GM18951 (cell line): ENCODE measurements around the gene GPR4.

Experiments
- POLR2A ChIP-seq: IDR thresholded peaks from 4 replicates; pipeline ENCODE4 v1.6.1; 2011; ENCODE audit warnings: mild to moderate bottlenecking; ENCODE audit not compliant: insufficient read length, insufficient read depth; ENCODE audit errors: extremely low read depth
- in situ Hi-C: fragments of 300-500 bp; cut with MboI; formaldehyde crosslinking; loops from one replicate; pipeline ENCODE4 v1.12.0; 2022; ENCODE audit warnings: low sequenced_read_pairs, mixed read lengths, inconsistent platforms; ENCODE audit not compliant: unreplicated experiment

GPR4 gene

GRCh38 chr19:45591004-45591637 is 10.9 kb downstream of the GPR4 start:
- no peak for TF ChIP-seq POLR2A
- in situ Hi-C loops, result no loop called here

- no peak for TF ChIP-seq POLR2A
- in situ Hi-C loops, result no loop called here
Measured at GRCh38 chr19:45590300-45591003, 11.6 kb downstream of the GPR4 start.

GRCh38 chr19:45589768-45590167 is 12.2 kb downstream of the GPR4 start:
- no peak for TF ChIP-seq POLR2A
- in situ Hi-C loops, result no loop called here

GRCh38 chr19:45587873-45588272 is 14.1 kb downstream of the GPR4 start:
- TF ChIP-seq POLR2A, result no peak
- in situ Hi-C loops, result no loop called here

- TF ChIP-seq POLR2A, result no peak
- in situ Hi-C loops, result no loop called here
Measured at GRCh38 chr19:45585158-45585577, 16.8 kb downstream of the GPR4 start.

- peak; percentile 79 for TF ChIP-seq POLR2A
- in situ Hi-C loops, result no loop called here
Measured at GRCh38 chr19:45584332-45585157, 17.5 kb downstream of the GPR4 start, which contains the start of gene OPA3. Gene OPA3, minus strand, starts transcription at chr19:45584802. Its CDS starts 38 bp downstream, at chr19:45584764.

- no peak for TF ChIP-seq POLR2A
- in situ Hi-C loops, result no loop called here
Measured at GRCh38 chr19:45581576-45581975, 20.4 kb downstream of the GPR4 start.

GRCh38 chr19:45578861-45579260 is 23.2 kb downstream of the GPR4 start:
- in situ Hi-C loops, result no loop called here
- no peak for TF ChIP-seq POLR2A

GRCh38 chr19:45577111-45577905 is 24.7 kb downstream of the GPR4 start:
- TF ChIP-seq POLR2A, result no peak
- in situ Hi-C loops, result no loop called here

GRCh38 chr19:45576682-45577081 is 25.3 kb downstream of the GPR4 start:
- TF ChIP-seq POLR2A, result no peak

GRCh38 chr19:45575216-45575615 is 26.8 kb downstream of the GPR4 start:
- in situ Hi-C loops, result no loop called here
- TF ChIP-seq POLR2A, result no peak

More at GRCh38 chr19:45576682-45577081, 25.3 kb downstream of the GPR4 start:
- in situ Hi-C loops, result no loop called here

- no peak for TF ChIP-seq POLR2A
- in situ Hi-C loops, result no loop called here
Measured at GRCh38 chr19:45574526-45574925, 27.5 kb downstream of the GPR4 start.
